Peyer's patch (tissue), 4 donors: Measurements from ENCODE around the gene RBM20.

Source experiments
- POLR2A ChIP-seq, 2 donors: fragments of 450-650 bp; IDR thresholded peaks; one replicate each; pipeline ENCODE4 v1.5.1; 2017; ENCODE audit warnings: antibody characterized with exemption in 2 of 2, mild to moderate bottlenecking in 2 of 2, moderate library complexity in 2 of 2
- TF ChIP-seq, protein P1 (sequence below), 6 experiments: fragments of 450-650 bp in 4 of 6; fragments of 200-600 bp in 2 of 6; sonication (generic) in 1 of 6; IDR thresholded peaks; one replicate each; pipeline ENCODE4 v1.5.1; 2017 to 2019; ENCODE audit warnings: antibody characterized with exemption in 6 of 6, mild to moderate bottlenecking in 3 of 6, moderate library complexity in 1 of 6

DNA sequence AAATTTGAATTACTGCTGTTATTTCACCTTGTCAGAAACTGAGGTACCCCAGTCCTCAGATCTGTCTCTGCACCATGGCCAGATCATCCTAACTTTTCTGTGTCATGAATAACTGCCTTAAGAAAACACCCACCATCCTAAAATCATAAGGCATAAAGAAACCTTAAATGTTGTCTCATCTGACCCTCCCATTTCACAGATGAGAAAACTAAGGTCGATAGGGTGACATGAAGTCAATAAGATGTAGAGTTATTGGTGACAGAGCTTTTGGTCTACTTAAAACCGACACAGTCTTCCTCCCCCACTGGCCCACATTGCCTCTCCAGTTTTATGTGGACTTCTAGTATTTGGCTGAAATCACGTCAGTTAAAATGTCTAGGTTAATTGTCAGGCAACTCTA lies 126.1 kb downstream of the RBM20 start:
- no peak for TF ChIP-seq POLR2A (IDR thresholded peaks at IDR 0.05)
- TF ChIP-seq, protein P1, sequence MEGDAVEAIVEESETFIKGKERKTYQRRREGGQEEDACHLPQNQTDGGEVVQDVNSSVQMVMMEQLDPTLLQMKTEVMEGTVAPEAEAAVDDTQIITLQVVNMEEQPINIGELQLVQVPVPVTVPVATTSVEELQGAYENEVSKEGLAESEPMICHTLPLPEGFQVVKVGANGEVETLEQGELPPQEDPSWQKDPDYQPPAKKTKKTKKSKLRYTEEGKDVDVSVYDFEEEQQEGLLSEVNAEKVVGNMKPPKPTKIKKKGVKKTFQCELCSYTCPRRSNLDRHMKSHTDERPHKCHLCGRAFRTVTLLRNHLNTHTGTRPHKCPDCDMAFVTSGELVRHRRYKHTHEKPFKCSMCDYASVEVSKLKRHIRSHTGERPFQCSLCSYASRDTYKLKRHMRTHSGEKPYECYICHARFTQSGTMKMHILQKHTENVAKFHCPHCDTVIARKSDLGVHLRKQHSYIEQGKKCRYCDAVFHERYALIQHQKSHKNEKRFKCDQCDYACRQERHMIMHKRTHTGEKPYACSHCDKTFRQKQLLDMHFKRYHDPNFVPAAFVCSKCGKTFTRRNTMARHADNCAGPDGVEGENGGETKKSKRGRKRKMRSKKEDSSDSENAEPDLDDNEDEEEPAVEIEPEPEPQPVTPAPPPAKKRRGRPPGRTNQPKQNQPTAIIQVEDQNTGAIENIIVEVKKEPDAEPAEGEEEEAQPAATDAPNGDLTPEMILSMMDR (IDR thresholded peaks at IDR 0.05) = no peak
